ENCODE measurements around the gene PFAS. TPM values are rescaled to one million over a fixed set of nuclear protein-coding genes. Genes with fewer than 3 reads are reported as not detected.

The PFAS gene
- total RNA-seq, 4 donors from 2014 or later, result 10.8 to 28.9 (median 16.0) TPM

GRCh38 chr17:8294361-8294760 lies 45.3 kb downstream of the PFAS start:
- no peaks in the 10 kb centered on the region for H3K36me3 ChIP-seq
- TF ChIP-seq EP300 (IDR thresholded peaks at IDR 0.05) (no peak), POLR2A (IDR thresholded peaks at IDR 0.05) (no peak)
- 87% methylated on average over 4 of the region's 9 CpGs; no CpG with 5 or more reads in 1 of the 2 donors for WGBS, 2 donors (ENCODE audit: low coverage in 1 of 2)
- no peaks in the 10 kb centered on the region for H3K27me3 ChIP-seq
- no peaks in the 10 kb centered on the region for H3K9me3 ChIP-seq
- H3K4me1 ChIP-seq, result peaks cover 0 to 26% (median 13%) of the 10 kb centered on the region in 3 donors
- no peak for ATAC-seq
- H3K27ac ChIP-seq, result peak overlapping the region in 3 of 4 donors; percentile 90 to 94 (median 93)
- H3K4me3 ChIP-seq, result no peak overlapping the region

- H3K4me3 ChIP-seq, result peak overlapping the region; percentile 54 to 74
- H3K9me3 ChIP-seq, result no peaks in the 10 kb centered on the region
- peaks cover 0 to 21% (median 9%) of the 10 kb centered on the region in 3 donors for H3K4me1 ChIP-seq
- TF ChIP-seq EP300 (IDR thresholded peaks at IDR 0.05) (no peak), POLR2AphosphoS5 (IDR thresholded peaks at IDR 0.05) (no peak), POLR2A (IDR thresholded peaks at IDR 0.05) (no peak), CTCF (IDR thresholded peaks at IDR 0.05) (no peak)
- peak overlapping the region; percentile 78 to 94 (median 92) for H3K27ac ChIP-seq
- H3K27me3 ChIP-seq, result no peaks in the 10 kb centered on the region
- ATAC-seq, result peak; percentile 9
- WGBS, 2 donors (ENCODE audit: low coverage in 1 of 2), result 6 to 11% methylated on average over 8 to 15 of the region's 15 CpGs
- H3K36me3 ChIP-seq, result no peaks in the 10 kb centered on the region
These were observed 45.8 kb downstream of the PFAS start for GRCh38 chr17:8294814-8295316.

GRCh38 chr17:8300226-8300625 lies 51.1 kb downstream of the PFAS start:
- ATAC-seq, result no peak
- Histone ChIP-seq H3K36me3 (no peaks in the 10 kb centered on the region), H3K27me3 (no peaks in the 10 kb centered on the region), H3K9me3 (no peaks in the 10 kb centered on the region), H3K4me1 (peaks cover 0 to 3% (median 0%) of the 10 kb centered on the region in 3 donors), H3K4me3 (no peak overlapping the region), H3K27ac (no peak overlapping the region)
- TF ChIP-seq CTCF (IDR thresholded peaks at IDR 0.05) (no peak), POLR2A (IDR thresholded peaks at IDR 0.05) (no peak), EP300 (IDR thresholded peaks at IDR 0.05) (no peak), POLR2AphosphoS5 (IDR thresholded peaks at IDR 0.05) (no peak)
- 51 to 60% methylated on average over 3 of the region's 3 CpGs for whole genome bisulfite sequencing, 2 donors (ENCODE audit: low coverage in 1 of 2)

- WGBS, 2 donors (ENCODE audit: low coverage in 1 of 2), result 15 to 23% methylated on average over 4 to 5 of the region's 8 CpGs
- peak; percentile 91 for ATAC-seq
- no peaks in the 10 kb centered on the region for H3K36me3 ChIP-seq
- no peak overlapping the region for H3K4me3 ChIP-seq
- H3K27ac ChIP-seq, result no peak overlapping the region
- H3K9me3 ChIP-seq, result no peaks in the 10 kb centered on the region
- TF ChIP-seq CTCF (IDR thresholded peaks at IDR 0.05) (peak in 3 of 4 experiments; percentile 81 to 86 (median 84)), POLR2AphosphoS5 (IDR thresholded peaks at IDR 0.05) (no peak)
- no peaks in the 10 kb centered on the region for H3K27me3 ChIP-seq
- peaks cover 0 to 3% (median 0%) of the 10 kb centered on the region in 3 donors for H3K4me1 ChIP-seq
These were observed 51.6 kb downstream of the PFAS start for GRCh38 chr17:8300627-8301242.

- TF ChIP-seq CTCF (IDR thresholded peaks at IDR 0.05) (no peak), POLR2A (IDR thresholded peaks at IDR 0.05) (no peak), POLR2AphosphoS5 (IDR thresholded peaks at IDR 0.05) (no peak), EP300 (IDR thresholded peaks at IDR 0.05) (no peak)
- peak overlapping the region in 1 of 2 donors; percentile 41 for H3K4me3 ChIP-seq
- peaks cover 0 to 10% (median 0%) of the 10 kb centered on the region in 3 donors for H3K4me1 ChIP-seq
- peak overlapping the region in 3 of 4 donors; percentile 63 to 76 (median 69) for H3K27ac ChIP-seq
- H3K27me3 ChIP-seq, result peaks cover 56% of the 10 kb centered on the region
- H3K36me3 ChIP-seq, result no peaks in the 10 kb centered on the region
- ATAC-seq, result no peak
- H3K9me3 ChIP-seq, result no peaks in the 10 kb centered on the region
- 20 to 59% methylated on average over 2 to 9 of the region's 10 CpGs for WGBS, 2 donors (ENCODE audit: low coverage in 1 of 2)
These were observed 61.6 kb downstream of the PFAS start for GRCh38 chr17:8310601-8311123.

Measured in gastroesophageal sphincter (tissue), 4 donors.